ENCODE results near the gene CPNE5.

Gene CPNE5

DNA sequence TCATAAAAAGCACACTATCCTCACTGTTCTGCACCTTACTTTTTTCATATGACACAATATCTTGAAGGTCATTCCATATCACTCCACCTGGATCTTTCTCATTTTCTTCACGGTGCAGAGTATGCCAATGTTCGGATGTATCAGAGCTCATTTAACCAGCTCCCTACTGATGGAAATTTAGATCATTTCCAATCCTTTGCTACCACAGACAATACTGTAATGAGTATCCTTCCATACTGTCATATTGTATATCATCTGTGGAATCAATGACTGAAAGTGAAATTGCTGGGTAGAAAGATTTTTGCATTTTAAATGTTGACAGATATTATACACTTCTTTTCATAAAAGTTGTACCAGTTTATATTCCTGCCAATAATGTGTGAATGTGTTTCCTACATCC, 143.8 kb downstream of the CPNE5 start:
- DNase-seq, result no peak

DNA sequence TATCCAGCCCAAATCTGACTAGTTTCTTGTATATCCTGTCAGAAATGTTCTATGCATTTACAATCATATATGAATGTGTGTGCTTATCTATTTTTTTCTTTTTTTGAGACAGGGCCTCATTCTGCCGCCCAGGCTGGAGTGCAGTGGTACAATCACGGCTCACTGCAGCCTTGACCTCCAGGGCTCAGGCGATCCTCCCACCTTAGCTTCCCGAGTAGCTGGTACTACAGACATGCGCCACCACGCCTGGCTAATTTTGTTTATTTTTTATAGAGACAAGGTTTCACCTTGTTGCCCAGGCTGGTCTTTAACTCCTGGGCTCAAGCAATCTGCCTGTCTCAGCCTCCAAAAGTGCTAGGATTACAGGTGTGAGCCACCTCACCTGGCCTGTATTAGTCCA, 144.6 kb downstream of the CPNE5 start:
- no peak for DNase-seq

DNA sequence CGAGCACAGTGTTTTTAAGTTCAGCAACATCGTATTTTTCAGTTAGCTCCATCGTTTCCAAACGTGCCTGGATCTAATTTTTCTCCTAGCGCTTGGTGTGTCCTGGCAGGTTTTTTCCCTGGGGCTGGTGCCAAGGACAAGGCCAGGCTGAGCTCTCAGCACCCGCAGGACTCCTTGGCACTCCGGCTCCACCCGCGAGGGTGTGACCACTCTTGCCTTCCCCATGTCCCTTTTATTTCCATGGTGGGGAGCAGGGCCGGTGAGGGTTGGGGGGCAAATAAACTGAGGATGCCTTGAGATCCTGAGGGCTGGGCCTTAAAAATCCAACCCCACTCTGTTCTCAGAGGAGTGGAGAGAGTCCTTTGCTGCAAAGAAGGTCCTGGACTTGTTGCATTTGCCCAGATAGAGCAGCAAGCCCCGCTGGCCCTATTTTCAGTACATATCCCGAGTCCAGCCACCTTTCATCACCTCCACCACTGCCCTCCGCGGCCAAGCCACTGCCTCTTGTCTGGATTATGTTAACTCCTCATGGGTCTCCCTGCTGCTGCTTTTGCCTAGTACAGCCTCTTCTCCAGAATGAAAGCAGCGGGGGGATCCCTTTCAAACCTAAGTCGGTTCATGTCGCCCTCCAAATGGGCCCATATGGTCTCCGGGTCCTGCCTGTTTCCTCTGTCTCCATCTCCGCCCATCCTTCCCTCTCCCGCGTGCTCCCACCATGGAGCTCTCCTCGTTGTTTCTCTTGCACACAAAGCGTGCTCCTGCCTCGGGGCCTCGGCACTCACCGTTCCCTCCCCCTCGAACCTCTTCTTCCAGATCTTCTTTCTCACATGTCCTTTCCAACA, 146.2 kb downstream of the CPNE5 start:
- no peak for DNase-seq

DNA sequence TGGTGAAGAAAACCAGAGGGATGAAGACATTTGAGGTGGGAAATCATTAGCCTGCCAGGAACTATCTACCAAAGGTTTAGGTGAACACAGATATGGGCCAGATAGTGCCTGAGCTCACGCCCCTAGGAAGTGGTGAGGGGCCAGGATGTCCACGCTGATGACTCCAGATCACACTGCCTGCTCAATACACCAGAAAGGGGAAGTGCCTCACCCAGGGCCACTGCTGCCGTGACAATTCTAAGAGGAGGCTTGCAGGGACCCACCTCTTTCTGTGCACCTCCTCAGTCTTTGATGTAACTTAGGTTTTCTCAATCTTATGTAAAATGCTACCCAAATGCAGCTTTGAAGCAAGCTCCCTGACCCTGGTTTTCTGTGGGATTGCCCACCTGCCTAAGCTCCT, 147.0 kb downstream of the CPNE5 start:
- no peak for DNase-seq

DNA sequence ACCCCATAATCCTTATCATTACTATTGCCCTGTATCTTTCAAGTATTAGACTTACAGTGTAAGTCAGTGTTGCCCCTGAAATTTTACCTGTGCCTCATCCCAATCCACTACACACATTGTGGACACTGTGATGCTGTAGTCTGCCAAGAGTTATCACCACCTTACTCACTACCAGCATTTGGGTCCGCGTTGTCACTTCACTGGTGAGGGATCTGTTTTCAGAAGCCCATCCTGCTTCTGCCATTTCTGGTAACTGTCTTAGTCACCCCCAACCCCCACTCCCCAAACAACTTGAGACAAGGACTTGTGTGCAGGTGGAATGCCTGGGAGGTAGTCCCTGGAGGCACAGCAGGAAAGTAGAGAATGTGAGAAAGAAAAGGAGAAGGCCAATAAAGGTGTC, 147.6 kb downstream of the CPNE5 start:
- DNase-seq, result no peak

DNA sequence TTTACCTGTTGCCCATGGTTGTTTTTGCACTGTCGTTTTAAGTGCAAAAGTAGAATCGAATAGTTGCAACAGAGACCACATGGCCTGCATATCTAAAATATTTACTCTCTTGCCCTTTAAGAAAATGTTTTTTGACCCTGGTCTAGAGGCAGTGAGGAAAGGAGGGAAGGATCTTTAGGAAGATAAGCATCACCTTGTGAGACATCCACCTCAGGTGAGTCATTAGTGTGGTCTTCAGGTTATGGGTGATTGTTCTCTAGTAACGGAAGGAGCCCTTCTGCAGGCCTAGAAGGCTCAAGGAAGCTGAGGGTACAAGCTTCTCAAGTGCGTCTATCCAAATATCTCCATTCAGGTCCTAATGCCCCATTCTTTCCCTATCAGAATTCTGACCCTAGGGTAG, 148.2 kb downstream of the CPNE5 start:
- DNase-seq, result no peak

All from SW 1271 (cell line).